Liver (tissue), 9 donors: ENCODE measurements around the gene SPTBN4. TPM values are rescaled to one million over a fixed set of nuclear protein-coding genes. Genes with fewer than 3 reads are reported as not detected.

Experiments used
- DNase-seq: peaks from one replicate; pipeline ENCODE4 v3.0.0-alpha.2; 2017; ENCODE audit warnings: low spot score
- H3K27ac ChIP-seq, 2 donors: one replicate each; pipeline ENCODE4 v1.7.0; 2013; ENCODE audit warnings: inconsistent platforms in 2 of 2, low read length in 2 of 2, control low read depth in 1 of 2, low read depth in 1 of 2, mild to moderate bottlenecking in 1 of 2
- H3K27me3 ChIP-seq, 4 donors: one replicate each; pipeline versions ENCODE4 v1.6.1 to v1.7.0; 2013; ENCODE audit warnings: low read length in 3 of 4, inconsistent platforms in 1 of 4, mild to moderate bottlenecking in 1 of 4, moderate library complexity in 1 of 4; ENCODE audit not compliant: control insufficient read depth in 4 of 4, insufficient read depth in 4 of 4
- H3K36me3 ChIP-seq, 4 donors: one replicate each; pipeline versions ENCODE4 v1.6.1 to v1.7.0; 2013; ENCODE audit warnings: low read length in 3 of 4, mild to moderate bottlenecking in 3 of 4, low read depth in 1 of 4, moderate library complexity in 1 of 4; ENCODE audit not compliant: control insufficient read depth in 4 of 4, insufficient read depth in 3 of 4
- H3K4me1 ChIP-seq, 4 donors: one replicate each; pipeline versions ENCODE4 v1.6.1 to v1.7.0; 2013; ENCODE audit warnings: low read length in 3 of 4, mild to moderate bottlenecking in 3 of 4, moderate library complexity in 1 of 4; ENCODE audit not compliant: control insufficient read depth in 4 of 4, insufficient read depth in 4 of 4
- H3K4me3 ChIP-seq, 3 donors: one replicate each; pipeline versions ENCODE4 v1.6.1 to v1.7.0; 2013; ENCODE audit warnings: low read length in 3 of 3, control low read depth in 1 of 3, low read depth in 1 of 3, mild to moderate bottlenecking in 1 of 3
- H3K9ac ChIP-seq, 2 donors: one replicate each; pipeline ENCODE4 v1.7.0; 2013; ENCODE audit warnings: low read length in 2 of 2, mild to moderate bottlenecking in 2 of 2, moderate library complexity in 2 of 2, control low read depth in 1 of 2, low read depth in 1 of 2
- H3K9me3 ChIP-seq, 4 donors: one replicate each; pipeline versions ENCODE4 v1.6.1 to v1.7.0; 2013; ENCODE audit warnings: low read length in 3 of 4; ENCODE audit not compliant: control insufficient read depth in 4 of 4
- ATF3 ChIP-seq: IDR thresholded peaks from 2 replicates; pipeline ENCODE4 v1.6.1; 2016; ENCODE audit warnings: antibody characterized with exemption
- CTCF ChIP-seq: fragments of 150-350 bp; IDR thresholded peaks from 2 replicates; pipeline ENCODE4 v1.5.1; 2017; ENCODE audit warnings: improper control_type of control experiment, low read depth, low read length; ENCODE audit not compliant: missing input control
- EGR1 ChIP-seq, 2 donors: IDR thresholded peaks; 2 replicates each; pipeline ENCODE4 v1.6.1; 2016 to 2018; ENCODE audit warnings: antibody characterized with exemption in 2 of 2, low read depth in 2 of 2
- FOXA1 ChIP-seq: IDR thresholded peaks from 2 replicates; pipeline ENCODE4 v1.6.1; 2016; ENCODE audit warnings: antibody characterized with exemption
- FOXA2 ChIP-seq: IDR thresholded peaks from 2 replicates; pipeline ENCODE4 v1.6.1; 2016; ENCODE audit warnings: antibody characterized with exemption
- GABPA ChIP-seq, 2 donors: IDR thresholded peaks in 1 of 2; conservative IDR thresholded peaks in 1 of 2; 2 replicates each; pipeline ENCODE4 v1.6.1; 2016; ENCODE audit warnings: antibody characterized with exemption in 2 of 2, mild to moderate bottlenecking in 1 of 2, moderate library complexity in 1 of 2
- HNF4A ChIP-seq, 2 donors: conservative IDR thresholded peaks; 2 replicates each; pipeline ENCODE4 v1.6.1; 2016; ENCODE audit warnings: antibody characterized with exemption in 2 of 2, mild to moderate bottlenecking in 2 of 2
- HNF4G ChIP-seq: IDR thresholded peaks from 2 replicates; pipeline ENCODE4 v1.6.1; 2016; ENCODE audit warnings: antibody characterized with exemption
- JUND ChIP-seq, 2 donors: IDR thresholded peaks; 2 replicates each; pipeline ENCODE4 v1.6.1; 2016; ENCODE audit warnings: antibody characterized with exemption in 2 of 2
- MAX ChIP-seq: IDR thresholded peaks from 2 replicates; pipeline ENCODE4 v1.6.1; 2016; ENCODE audit warnings: antibody characterized with exemption
- NR2F2 ChIP-seq: IDR thresholded peaks from 2 replicates; pipeline ENCODE4 v1.6.1; 2016; ENCODE audit warnings: antibody characterized with exemption
- RAD21 ChIP-seq, 2 donors: IDR thresholded peaks; 2 replicates each; pipeline ENCODE4 v1.6.1; 2016; ENCODE audit warnings: antibody characterized with exemption in 2 of 2, mild to moderate bottlenecking in 2 of 2
- REST ChIP-seq: IDR thresholded peaks from 2 replicates; pipeline ENCODE4 v1.6.1; 2016; ENCODE audit warnings: antibody characterized with exemption, mild to moderate bottlenecking
- RXRA ChIP-seq, 2 donors: IDR thresholded peaks; 2 replicates each; pipeline ENCODE4 v1.6.1; 2017 to 2018; ENCODE audit warnings: antibody characterized with exemption in 2 of 2, mild to moderate bottlenecking in 1 of 2
- SP1 ChIP-seq: IDR thresholded peaks from 2 replicates; pipeline ENCODE4 v1.6.1; 2018; ENCODE audit warnings: antibody characterized with exemption, mild to moderate bottlenecking
- TAF1 ChIP-seq: conservative IDR thresholded peaks from 2 replicates; pipeline ENCODE4 v1.6.1; 2016; ENCODE audit warnings: antibody characterized with exemption, mild to moderate bottlenecking
- YY1 ChIP-seq: IDR thresholded peaks from 2 replicates; pipeline ENCODE4 v1.6.1; 2016; ENCODE audit warnings: antibody characterized with exemption, mild to moderate bottlenecking
- ZBTB33 ChIP-seq: IDR thresholded peaks from 2 replicates; pipeline ENCODE4 v1.6.1; 2016; ENCODE audit warnings: antibody characterized with exemption
- WGBS: extraction: QIAGEN DNeasy Blood & Tissue Kit; methylation state at CpG from one replicate; pipeline ENCODE4 v1.1.7; 2013; 5-methylcytosine and 5-hydroxymethylcytosine counted together
- polyA plus RNA-seq, 2 donors: library from polyadenylated mRNA; stranded (reverse) in 1 of 2; unstranded in 1 of 2; fragments of 200-250 nt in 1 of 2; fragments of >200 nt in 1 of 2; fragmentation: Nextera tagmentation in 1 of 2; extraction: Ambion mirVana in 1 of 2; gene quantifications; one replicate each; pipeline versions ENCODE4 v1.2.1 to v1.2.3, GENCODE V29; 2013 to 2015
- total RNA-seq, 2 donors: library from RNA; depleted of rRNA; stranded (reverse); fragments of >200 nt; gene quantifications; one replicate each; pipeline ENCODE4 v1.2.3, GENCODE V29; 2014
- donor health status: healthy.
- donor health status: healthy.
- donor health status: healthy.
- donor health status: healthy.
- donor health status: healthy.

Gene SPTBN4
- total and polyA plus RNA-seq, 4 donors = 0.13 to 1.1 (median 0.62) TPM

GRCh38 chr19:40528533-40529092, 61.8 kb downstream of the SPTBN4 start:
- H3K9ac ChIP-seq = no peak overlapping the region
- no peaks in the 10 kb centered on the region for H3K36me3 ChIP-seq
- 65% methylated on average over 14 of the region's 14 CpGs for WGBS
- TF ChIP-seq GABPA (IDR thresholded peaks at IDR 0.05 in 1 of 2, conservative IDR thresholded peaks at IDR 0.05 in 1 of 2) (no peak), EGR1 (IDR thresholded peaks at IDR 0.05; ENCODE audit: low read depth in 2 of 2) (no peak), SP1 (no peak), HNF4A (conservative IDR thresholded peaks at IDR 0.05) (no peak), FOXA2 (no peak), REST (no peak), YY1 (no peak), HNF4G (no peak), ZBTB33 (no peak), RXRA (IDR thresholded peaks at IDR 0.05) (no peak), RAD21 (IDR thresholded peaks at IDR 0.05) (no peak), FOXA1 (no peak), TAF1 (no peak), CTCF (no peak), NR2F2 (no peak), ATF3 (no peak), MAX (no peak), JUND (IDR thresholded peaks at IDR 0.05) (no peak)
- no peak for DNase-seq
- H3K27ac ChIP-seq = no peak overlapping the region
- H3K27me3 ChIP-seq = no peaks in the 10 kb centered on the region
- H3K9me3 ChIP-seq = no peaks in the 10 kb centered on the region
- H3K4me1 ChIP-seq = peaks cover 0 to 9% (median 5%) of the 10 kb centered on the region in 4 donors
- H3K4me3 ChIP-seq = no peak overlapping the region
